Natural killer cell (primary cell): ENCODE results near the gene EPHB1. TPM values are rescaled to one million over a fixed set of nuclear protein-coding genes. Genes with fewer than 3 reads are reported as not detected.

Experiments used
- ATAC-seq, 3 donors: fragments of 150-1000 bp in 2 of 3; fragments of 200-7000 bp in 1 of 3; cut with Tn5 transposase; 1 replicate in 1 of 3; 2 replicates in 2 of 3; pipeline ENCODE4 v1.10.0; 2021; ENCODE audit warnings: mild to moderate bottlenecking in 2 of 3, moderate library complexity in 2 of 3
- DNase-seq, 2 donors: peaks; one replicate each; pipeline versions ENCODE4 v3.0.0 to v3.0.0-alpha.2; 2013 to 2021; ENCODE audit warnings: mixed read lengths in 1 of 2
- H3K27ac ChIP-seq: one replicate; pipeline ENCODE4 v1.5.1; 2013; ENCODE audit warnings: mild to moderate bottlenecking, low read length
- H3K27me3 ChIP-seq: one replicate; pipeline ENCODE4 v1.6.1; 2013; ENCODE audit warnings: low read length; ENCODE audit not compliant: control insufficient read depth, insufficient read depth
- H3K36me3 ChIP-seq: one replicate; pipeline ENCODE4 v1.6.1; 2013; ENCODE audit warnings: low read length; ENCODE audit not compliant: control insufficient read depth, insufficient read depth
- H3K4me1 ChIP-seq: one replicate; pipeline ENCODE4 v1.6.1; 2013; ENCODE audit warnings: low read length; ENCODE audit not compliant: control insufficient read depth, insufficient read depth
- H3K4me3 ChIP-seq: one replicate; pipeline ENCODE4 v1.5.1; 2013; ENCODE audit warnings: low read length
- H3K9me3 ChIP-seq: one replicate; pipeline ENCODE4 v1.6.1; 2013; ENCODE audit warnings: low read length; ENCODE audit not compliant: control insufficient read depth, insufficient read depth
- H3K27ac Mint-ChIP-seq, 2 donors: one replicate each; pipeline ENCODE4 v1.8.0; 2022; ENCODE audit warnings: mild to moderate bottlenecking in 2 of 2, mixed read lengths in 2 of 2, moderate library complexity in 1 of 2
- H3K27me3 Mint-ChIP-seq, 2 donors: one replicate each; pipeline ENCODE4 v1.8.0; 2022; ENCODE audit warnings: low read depth in 2 of 2, mixed read lengths in 2 of 2
- H3K36me3 Mint-ChIP-seq: one replicate; pipeline ENCODE4 v1.8.0; 2022; ENCODE audit warnings: mixed read lengths
- H3K4me1 Mint-ChIP-seq, 2 donors: one replicate each; pipeline ENCODE4 v1.8.0; 2022; ENCODE audit warnings: mixed read lengths in 2 of 2
- H3K4me3 Mint-ChIP-seq: one replicate; pipeline ENCODE4 v1.8.0; 2022; ENCODE audit warnings: mild to moderate bottlenecking, moderate library complexity, mixed read lengths
- H3K9me3 Mint-ChIP-seq, 2 donors: one replicate each; pipeline ENCODE4 v1.8.0; 2022; ENCODE audit warnings: mixed read lengths in 2 of 2
- CTCF ChIP-seq: fragments of 200-600 bp; IDR thresholded peaks from one replicate; pipeline ENCODE4 v1.8.0; 2022; ENCODE audit warnings: antibody characterized with exemption
- WGBS: methylation state at CpG from one replicate; pipeline ENCODE4 v1.1.7; 2013; ENCODE audit warnings: missing lambda C conversion rate; ENCODE audit not compliant: insufficient coverage; 5-methylcytosine and 5-hydroxymethylcytosine counted together
- intact Hi-C: fragments of 100-400 bp; cut with micrococcal nuclease; formaldehyde crosslinking; loops from one replicate; pipeline ENCODE4 v1.14.2; 2022
- total RNA-seq, 4 donors: library from RNA; stranded (reverse); fragments of 120-200 nt in 1 of 4; gene quantifications; one replicate each; pipeline versions ENCODE4 v1.2.3 to v1.2.4, GENCODE V29; 2013 to 2022

The EPHB1 gene
- total RNA-seq, 3 donors from 2014 or later (not counting 1 experiment from before 2014, with no cell fraction given): 0.60 TPM; not detected in 2

- H3K9me3 Mint-ChIP-seq: no peaks in the 10 kb centered on the region
- no peak for DNase-seq
- H3K36me3 Mint-ChIP-seq: no peaks in the 10 kb centered on the region
These were observed 37.5 kb upstream of the EPHB1 start for GRCh38 chr3:134757549-134758069.

GRCh38 chr3:134761213-134761612 lies 33.8 kb upstream of the EPHB1 start:
- H3K36me3 ChIP-seq: no peaks in the 10 kb centered on the region
- H3K27me3 ChIP-seq: no peaks in the 10 kb centered on the region
- WGBS: 86% methylated on average over 7 of the region's 8 CpGs
- Mint-ChIP-seq H3K36me3 (no peaks in the 10 kb centered on the region), H3K27me3 (no peaks in the 10 kb centered on the region), H3K4me1 (no peaks in the 10 kb centered on the region), H3K27ac (no peak overlapping the region), H3K9me3 (no peaks in the 10 kb centered on the region), H3K4me3 (no peak overlapping the region)
- no peak for DNase-seq
- H3K4me3 ChIP-seq: no peak overlapping the region
- intact Hi-C loops: no loop called here
- no peaks in the 10 kb centered on the region for H3K9me3 ChIP-seq
- no peak for ATAC-seq
- TF ChIP-seq CTCF: no peak
- H3K4me1 ChIP-seq: no peaks in the 10 kb centered on the region
- no peak overlapping the region for H3K27ac ChIP-seq

More at GRCh38 chr3:134757549-134758069, 37.5 kb upstream of the EPHB1 start:
- TF ChIP-seq CTCF: no peak
- no peaks in the 10 kb centered on the region for H3K27me3 Mint-ChIP-seq
- Histone ChIP-seq H3K4me3 (no peak overlapping the region), H3K27ac (no peak overlapping the region), H3K27me3 (no peaks in the 10 kb centered on the region), H3K4me1 (no peaks in the 10 kb centered on the region), H3K36me3 (no peaks in the 10 kb centered on the region), H3K9me3 (no peaks in the 10 kb centered on the region)
- no peak overlapping the region for H3K4me3 Mint-ChIP-seq
- ATAC-seq: no peak
- WGBS: 79% methylated on average over 3 of the region's 3 CpGs
- intact Hi-C loops: no loop called here
- H3K27ac Mint-ChIP-seq: no peak overlapping the region
- H3K4me1 Mint-ChIP-seq: no peaks in the 10 kb centered on the region

- Histone ChIP-seq H3K27ac (no peak overlapping the region), H3K9me3 (no peaks in the 10 kb centered on the region), H3K4me1 (no peaks in the 10 kb centered on the region), H3K36me3 (no peaks in the 10 kb centered on the region), H3K27me3 (no peaks in the 10 kb centered on the region), H3K4me3 (no peak overlapping the region)
- Mint-ChIP-seq H3K36me3 (no peaks in the 10 kb centered on the region), H3K27ac (no peak overlapping the region), H3K4me1 (no peaks in the 10 kb centered on the region), H3K4me3 (no peak overlapping the region), H3K27me3 (no peaks in the 10 kb centered on the region), H3K9me3 (no peaks in the 10 kb centered on the region)
- intact Hi-C loops: no loop called here
- 93% methylated on average over 4 of the region's 4 CpGs for WGBS
- DNase-seq (no peak), ATAC-seq (no peak)
- TF ChIP-seq CTCF: no peak
These were observed 33.0 kb upstream of the EPHB1 start for GRCh38 chr3:134762016-134762415.

- Histone ChIP-seq H3K9me3 (no peaks in the 10 kb centered on the region), H3K27me3 (no peaks in the 10 kb centered on the region), H3K27ac (no peak overlapping the region), H3K4me3 (no peak overlapping the region), H3K4me1 (no peaks in the 10 kb centered on the region), H3K36me3 (no peaks in the 10 kb centered on the region)
- WGBS: 92% methylated on average over 2 of the region's 2 CpGs
- Mint-ChIP-seq H3K36me3 (no peaks in the 10 kb centered on the region), H3K27ac (no peak overlapping the region), H3K9me3 (no peaks in the 10 kb centered on the region), H3K4me1 (no peaks in the 10 kb centered on the region), H3K27me3 (no peaks in the 10 kb centered on the region), H3K4me3 (no peak overlapping the region)
- no peak for TF ChIP-seq CTCF
- intact Hi-C loops: no loop called here
- no peak for DNase-seq
- ATAC-seq: no peak
These were observed 29.6 kb upstream of the EPHB1 start for GRCh38 chr3:134765468-134765867.
